Neural crest cell (in vitro differentiated cells): ENCODE data around the gene VAMP4. TPM values are rescaled to one million over a fixed set of nuclear protein-coding genes. Genes with fewer than 3 reads are reported as not detected.

Source experiments
- DNase-seq: peaks from one replicate; pipeline ENCODE4 v3.0.0; 2021; ENCODE audit warnings: low read depth, mixed read lengths, low spot score
- H3K27ac Mint-ChIP-seq: one replicate; pipeline ENCODE4 v1.8.0; 2021; ENCODE audit warnings: mild to moderate bottlenecking, mixed read lengths; ENCODE audit not compliant: unreplicated experiment
- H3K27me3 Mint-ChIP-seq: 2 replicates; pipeline ENCODE4 v1.8.0; 2021; ENCODE audit warnings: low read depth, mild to moderate bottlenecking, mixed read lengths
- H3K36me3 Mint-ChIP-seq: 2 replicates; pipeline ENCODE4 v1.8.0; 2021; ENCODE audit warnings: low read depth, mild to moderate bottlenecking, mixed read lengths
- H3K4me1 Mint-ChIP-seq: 2 replicates; pipeline ENCODE4 v1.8.0; 2021; ENCODE audit warnings: mixed read lengths
- H3K4me3 Mint-ChIP-seq: one replicate; pipeline ENCODE4 v1.8.0; 2021; ENCODE audit warnings: mild to moderate bottlenecking, mixed read lengths
- H3K9me3 Mint-ChIP-seq: 2 replicates; pipeline ENCODE4 v1.8.0; 2021; ENCODE audit warnings: mixed read lengths
- CTCF ChIP-seq: fragments of 200-600 bp; sonication (generic); conservative IDR thresholded peaks from 2 replicates; pipeline ENCODE4 v1.5.0; 2021; ENCODE audit warnings: antibody characterized with exemption, mild to moderate bottlenecking
- total RNA-seq: library from RNA; stranded (reverse); gene quantifications from 2 replicates; pipeline ENCODE4 v1.2.1, GENCODE V29; 2021

VAMP4 gene
- total RNA-seq, 1 donor from 2014 or later: 10.3 TPM

GRCh38 chr1:171751221-171751620 lies 9.4 kb upstream of the VAMP4 start:
- Mint-ChIP-seq H3K36me3 (no peaks in the 10 kb centered on the region), H3K4me1 (no peaks in the 10 kb centered on the region), H3K27ac (no peak overlapping the region), H3K4me3 (no peak overlapping the region), H3K9me3 (peaks cover 4% of the 10 kb centered on the region), H3K27me3 (no peaks in the 10 kb centered on the region)
- TF ChIP-seq CTCF: no peak
- DNase-seq: no peak

- H3K4me3 Mint-ChIP-seq: no peak overlapping the region
- no peak for TF ChIP-seq CTCF
- no peaks in the 10 kb centered on the region for H3K36me3 Mint-ChIP-seq
- H3K4me1 Mint-ChIP-seq: peaks cover 1% of the 10 kb centered on the region
- H3K9me3 Mint-ChIP-seq: no peaks in the 10 kb centered on the region
- no peaks in the 10 kb centered on the region for H3K27me3 Mint-ChIP-seq
- H3K27ac Mint-ChIP-seq: no peak overlapping the region
- no peak for DNase-seq
These were observed 6.8 kb upstream of the VAMP4 start for GRCh38 chr1:171748651-171749050.

- Mint-ChIP-seq H3K27me3 (no peaks in the 10 kb centered on the region), H3K4me1 (peaks cover 34% of the 10 kb centered on the region), H3K9me3 (no peaks in the 10 kb centered on the region), H3K27ac (no peak overlapping the region), H3K36me3 (no peaks in the 10 kb centered on the region), H3K4me3 (no peak overlapping the region)
- TF ChIP-seq CTCF: no peak
- DNase-seq: no peak
These were observed 3.1 kb upstream of the VAMP4 start for GRCh38 chr1:171744986-171745385.

- no peak for DNase-seq
- Mint-ChIP-seq H3K4me1 (peaks cover 41% of the 10 kb centered on the region), H3K4me3 (peak overlapping the region; percentile 100), H3K9me3 (no peaks in the 10 kb centered on the region), H3K27me3 (no peaks in the 10 kb centered on the region), H3K27ac (peak overlapping the region; percentile 100), H3K36me3 (no peaks in the 10 kb centered on the region)
- TF ChIP-seq CTCF: no peak
These were observed 1.4 kb upstream of the VAMP4 start for GRCh38 chr1:171743081-171743870.

- DNase-seq: no peak
- H3K27ac Mint-ChIP-seq: peak overlapping the region; percentile 100
- no peaks in the 10 kb centered on the region for H3K36me3 Mint-ChIP-seq
- peaks cover 41% of the 10 kb centered on the region for H3K4me1 Mint-ChIP-seq
- H3K4me3 Mint-ChIP-seq: peak overlapping the region; percentile 100
- H3K27me3 Mint-ChIP-seq: no peaks in the 10 kb centered on the region
- H3K9me3 Mint-ChIP-seq: no peaks in the 10 kb centered on the region
- no peak for TF ChIP-seq CTCF
These were observed 685 bp upstream of the VAMP4 start for GRCh38 chr1:171742577-171742922.
